Loucy (cell line): ENCODE measurements around the gene S100A14.

Source experiments
- H2AFZ ChIP-seq: fragments of 200-600 bp; sonication (generic); 2 replicates; pipeline ENCODE4 v1.6.0; 2016; ENCODE audit warnings: antibody characterized with exemption, mild to moderate bottlenecking, low read length, moderate library complexity
- H3F3A ChIP-seq: fragments of 200-600 bp; 2 replicates; pipeline ENCODE4 v1.6.0; 2016; ENCODE audit warnings: antibody characterized with exemption, low read depth, mild to moderate bottlenecking
- H3K27me3 ChIP-seq: fragments of 200-600 bp; sonication (generic); 2 replicates; pipeline ENCODE4 v1.6.1; 2014; ENCODE audit warnings: low read length, mild to moderate bottlenecking; ENCODE audit not compliant: insufficient read depth, poor library complexity, severe bottlenecking
- H3K36me3 ChIP-seq: fragments of 200-600 bp; sonication (generic); 2 replicates; pipeline ENCODE4 v1.6.1; 2016; ENCODE audit warnings: low read length; ENCODE audit not compliant: insufficient read depth
- H3K4me1 ChIP-seq: fragments of 200-600 bp; sonication (generic); 2 replicates; pipeline ENCODE4 v1.5.1; 2014; ENCODE audit warnings: low read length, mild to moderate bottlenecking; ENCODE audit not compliant: insufficient read depth, poor library complexity, severe bottlenecking
- H3K4me2 ChIP-seq: fragments of 200-600 bp; sonication (generic); 2 replicates; pipeline ENCODE4 v1.6.0; 2014; ENCODE audit warnings: antibody characterized with exemption, low read length, low read depth, mild to moderate bottlenecking; ENCODE audit not compliant: poor library complexity, severe bottlenecking
- H3K4me3 ChIP-seq: fragments of 200-600 bp; sonication (generic); 2 replicates; pipeline ENCODE4 v1.5.1; 2014; ENCODE audit warnings: low read length, mild to moderate bottlenecking, mixed read lengths; ENCODE audit not compliant: poor library complexity, severe bottlenecking
- H3K79me2 ChIP-seq: fragments of 200-600 bp; sonication (generic); 2 replicates; pipeline ENCODE4 v1.6.1; 2014; ENCODE audit warnings: low read length; ENCODE audit not compliant: insufficient read depth
- H3K9ac ChIP-seq: fragments of 200-600 bp; sonication (generic); 2 replicates; pipeline ENCODE4 v1.6.0; 2014; ENCODE audit warnings: mild to moderate bottlenecking, low read depth, low read length, moderate library complexity; ENCODE audit not compliant: poor library complexity, severe bottlenecking
- H3K9me2 ChIP-seq: fragments of 200-600 bp; sonication (generic); replicated peaks from 2 replicates; pipeline ENCODE4 v1.6.1; 2016; ENCODE audit warnings: low read depth, low read length, mixed read lengths
- H3K9me3 ChIP-seq: fragments of 200-600 bp; sonication (generic); 2 replicates; pipeline ENCODE4 v1.6.1; 2014; ENCODE audit warnings: mild to moderate bottlenecking, antibody characterized with exemption, low read length, low read depth; ENCODE audit not compliant: insufficient read depth
- H4K20me1 ChIP-seq: fragments of 200-600 bp; sonication (generic); 2 replicates; pipeline ENCODE4 v1.6.0; 2014; ENCODE audit warnings: antibody characterized with exemption, low read length, mild to moderate bottlenecking; ENCODE audit not compliant: insufficient read depth, poor library complexity, severe bottlenecking
- CTCF ChIP-seq: fragments of 200-600 bp; sonication (generic); conservative IDR thresholded peaks from 2 replicates; pipeline ENCODE4 v1.5.1; 2014; ENCODE audit warnings: mild to moderate bottlenecking, antibody characterized with exemption, low read length
- EZH2phosphoT487 ChIP-seq: fragments of 200-600 bp; IDR thresholded peaks from 2 replicates; pipeline ENCODE4 v1.6.1; 2018; ENCODE audit warnings: antibody characterized with exemption, mild to moderate bottlenecking, moderate library complexity, borderline replicate concordance

S100A14 gene

GRCh38 chr1:153616144-153616916 lies at the start of gene S100A14:
Gene S100A14 (minus strand): TSS chr1:153616325. CDS start chr1:153615858, 467 bp downstream.
- Histone ChIP-seq H3K9ac (no peak within 1 kb of the TSS), H3K4me2 (no peak within 1 kb of the TSS)

DNA sequence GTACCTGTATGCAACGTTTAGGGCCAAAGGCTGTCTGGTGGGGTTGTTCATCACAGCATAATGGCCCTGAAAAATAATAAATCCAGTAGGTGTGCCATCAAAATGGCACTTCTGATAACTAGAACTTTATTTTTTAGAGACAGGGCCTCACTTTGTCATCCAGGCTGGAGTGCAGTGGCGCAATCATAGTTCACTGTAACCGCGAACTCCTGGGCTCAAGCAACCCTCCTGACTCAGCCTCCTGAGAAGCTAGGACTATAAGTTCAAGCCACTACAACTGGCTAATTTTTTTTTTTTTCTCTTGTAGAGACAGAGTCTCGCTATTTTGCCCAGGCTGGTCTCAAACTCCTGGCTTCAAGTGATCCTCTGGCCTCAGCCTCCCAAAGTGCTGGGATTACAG lies 47.1 kb upstream of the S100A14 start:
- Histone ChIP-seq H3K4me1 (peaks cover 19% of the 10 kb centered on the region), H3K27me3 (no peaks in the 10 kb centered on the region), H3K9ac (no peak overlapping the region), H2AFZ (no peak overlapping the region), H4K20me1 (peaks cover 76% of the 10 kb centered on the region), H3K36me3 (peaks cover 74% of the 10 kb centered on the region), H3K79me2 (peaks cover 80% of the 10 kb centered on the region), H3K9me3 (no peaks in the 10 kb centered on the region), H3K4me3 (no peak overlapping the region), H3F3A (peaks cover 24% of the 10 kb centered on the region), H3K4me2 (no peak overlapping the region), H3K9me2 (no peaks in the 10 kb centered on the region)
- TF ChIP-seq CTCF (no peak), EZH2phosphoT487 (no peak)

More at GRCh38 chr1:153616144-153616916, at the start of gene S100A14:
- no peaks in the 10 kb centered on the region for H3K9me3 ChIP-seq
- H2AFZ ChIP-seq: 0 out of 2 replicates have a peak within 1 kb of the TSS, but pooled peaks have one; percentile 20
- no peaks in the 10 kb centered on the region for H3K27me3 ChIP-seq
- H3K9me2 ChIP-seq: no peaks in the 10 kb centered on the region
- no peaks in the 10 kb centered on the region for H3K79me2 ChIP-seq
- H4K20me1 ChIP-seq: no peaks in the 10 kb centered on the region
- no peak within 1 kb of the TSS for H3K4me3 ChIP-seq
- TF ChIP-seq EZH2phosphoT487: no peak
- TF ChIP-seq CTCF: no peak
- H3F3A ChIP-seq: no peaks in the 10 kb centered on the region
- no peaks in the 10 kb centered on the region for H3K36me3 ChIP-seq
- peaks cover 4% of the 10 kb centered on the region for H3K4me1 ChIP-seq

- Histone ChIP-seq H2AFZ (no peak overlapping the region), H3K9me2 (no peaks in the 10 kb centered on the region), H3K4me1 (peaks cover 10% of the 10 kb centered on the region), H4K20me1 (peaks cover 66% of the 10 kb centered on the region), H3K36me3 (peaks cover 64% of the 10 kb centered on the region), H3K4me2 (no peak overlapping the region), H3K9me3 (no peaks in the 10 kb centered on the region), H3F3A (peaks cover 24% of the 10 kb centered on the region), H3K79me2 (peaks cover 70% of the 10 kb centered on the region), H3K9ac (no peak overlapping the region), H3K4me3 (no peak overlapping the region), H3K27me3 (no peaks in the 10 kb centered on the region)
- TF ChIP-seq EZH2phosphoT487: no peak
These were observed 46.1 kb upstream of the S100A14 start for GRCh38 chr1:153662269-153662668.
